K562 (cell line): ENCODE results near the gene KCND3. TPM values are rescaled to one million over a fixed set of nuclear protein-coding genes. Genes with fewer than 3 reads are reported as not detected.
A peak's percentile ranks its signal among the peaks of the same experiment; 100 is the strongest.

Experiments used
- ATAC-seq: fragments of 200-7000 bp; cut with Tn5 transposase; 3 replicates; pipeline ENCODE4 v1.9.1; 2020; ENCODE audit warnings: moderate library complexity
- BruUV-seq: library from RNA; stranded (reverse); fragments of 400-500 nt; replicated peaks from 2 replicates; lab custom pipeline; 2021; lab: Mats Ljungman, UMichigan
- CTCF ChIA-PET: fragments of 300-600 bp; formaldehyde crosslinking; extraction: SDS; loops from one replicate; lab custom pipeline; 2021; ENCODE audit warnings: low intra/inter-chr PET ratio; lab: Yijun Ruan, JAX
- POLR2A ChIA-PET: fragments of 300-600, 350-650 bp; sonication (Branson Sonifier 250); formaldehyde crosslinking; extraction: SDS; loops from one replicate; lab custom pipeline; 2021; ENCODE audit warnings: antibody characterized with exemption, inconsistent platforms; lab: Yijun Ruan, JAX
- DNase-seq, 4 experiments: peaks; one replicate each; pipeline versions ENCODE4 v3.0.0 to v3.0.0-alpha.2; 2011 to 2018; ENCODE audit warnings: low spot score in 3 of 4, mixed read lengths in 3 of 4; ENCODE audit errors: extremely low read depth in 1 of 4
- FAIRE-seq: peaks from 2 replicates; lab custom pipeline; 2011; peaks lifted over from hg19 to GRCh38; lab: Jason Lieb, UNC
- H2AFZ ChIP-seq: 2 replicates; pipeline ENCODE4 v1.6.0; 2011; ENCODE audit warnings: low read depth, low read length, control low read depth, inconsistent platforms
- H3K27ac ChIP-seq: fragments of 200-600 bp; 3 replicates; pipeline ENCODE4 v1.8.0; 2011; ENCODE audit warnings: low read depth, mild to moderate bottlenecking, control low read depth, inconsistent platforms, low read length, moderate library complexity, mixed read lengths; ENCODE audit errors: extremely low read depth
- H3K27me3 ChIP-seq, 2 experiments: fragments of 300-600 bp in 1 of 2; 2 replicates in 1 of 2; 3 replicates in 1 of 2; pipeline versions ENCODE4 v1.6.0 to v1.8.0; 2011; ENCODE audit warnings: inconsistent platforms in 2 of 2, low read length in 2 of 2, mild to moderate bottlenecking in 1 of 2, mixed read lengths in 1 of 2, moderate library complexity in 1 of 2; ENCODE audit not compliant: control insufficient read depth in 2 of 2, insufficient read depth in 2 of 2
- H3K36me3 ChIP-seq: fragments of 300-600 bp; 3 replicates; pipeline ENCODE4 v1.8.0; 2011; ENCODE audit warnings: mild to moderate bottlenecking, low read length, inconsistent platforms; ENCODE audit not compliant: control insufficient read depth, insufficient read depth
- H3K4me1 ChIP-seq, 2 experiments: fragments of 200-600 bp in 1 of 2; replicated peaks in 1 of 2; 2 replicates in 1 of 2; 3 replicates in 1 of 2; pipeline versions ENCODE4 v1.5.1 to v1.8.0; 2011; ENCODE audit warnings: inconsistent platforms in 2 of 2, low read length in 2 of 2, mild to moderate bottlenecking in 1 of 2, mixed read lengths in 1 of 2, moderate library complexity in 1 of 2; ENCODE audit not compliant: control insufficient read depth in 2 of 2, insufficient read depth in 2 of 2
- H3K4me2 ChIP-seq: 2 replicates; pipeline ENCODE4 v1.6.1; 2011; ENCODE audit warnings: low read length, control low read depth, inconsistent platforms, mixed read lengths; ENCODE audit not compliant: insufficient read depth
- H3K4me3 ChIP-seq: fragments of 200-600 bp; sonication (generic), shearing (Covaris generic); 2 replicates; pipeline ENCODE4 v1.5.1; 2016; ENCODE audit warnings: control low read depth, inconsistent platforms
- H3K79me2 ChIP-seq: fragments of 200-600 bp; 3 replicates; pipeline ENCODE4 v1.8.0; 2011; ENCODE audit warnings: low read length, inconsistent platforms; ENCODE audit not compliant: control insufficient read depth, insufficient read depth
- H3K9ac ChIP-seq, 2 experiments: 2 replicates each; pipeline versions ENCODE4 v1.6.0 to v1.6.1; 2011; ENCODE audit warnings: low read depth in 2 of 2, low read length in 2 of 2, control low read depth in 1 of 2, inconsistent platforms in 1 of 2, mild to moderate bottlenecking in 1 of 2, mixed read lengths in 1 of 2; ENCODE audit not compliant: insufficient read depth in 1 of 2
- H3K9me1 ChIP-seq: one replicate; pipeline ENCODE4 v1.6.0; 2011; ENCODE audit warnings: inconsistent platforms, mild to moderate bottlenecking, low read length, moderate library complexity; ENCODE audit not compliant: control insufficient read depth, insufficient read depth
- H3K9me3 ChIP-seq: replicated peaks from 2 replicates; pipeline ENCODE4 v1.5.1; 2011; ENCODE audit warnings: low read depth, low read length, inconsistent platforms; ENCODE audit not compliant: control insufficient read depth, insufficient read depth
- H4K20me1 ChIP-seq: replicated peaks from 2 replicates; pipeline ENCODE4 v1.6.1; 2011; ENCODE audit warnings: low read length, inconsistent platforms, mixed read lengths; ENCODE audit not compliant: control insufficient read depth, insufficient read depth
- DIDO1 ChIP-seq: fragments of 450-650 bp; IDR thresholded peaks from 2 replicates; pipeline ENCODE4 v1.6.1; 2016; ENCODE audit warnings: low read depth, missing biosample characterization, missing genetic modification characterization
- HMG20A ChIP-seq: fragments of 450-650 bp; formaldehyde crosslinking; conservative IDR thresholded peaks from 2 replicates; pipeline ENCODE4 v1.4.0; 2020; ENCODE audit warnings: mild to moderate bottlenecking, mixed read lengths
- RBM17 ChIP-seq: fragments of 200-400 bp; formaldehyde crosslinking; IDR thresholded peaks from 2 replicates; pipeline ENCODE4 v1.6.1; 2017; ENCODE audit warnings: low read depth, mild to moderate bottlenecking, low read length, borderline replicate concordance
- TAF7 ChIP-seq: fragments of 450-650 bp; IDR thresholded peaks from 2 replicates; pipeline ENCODE4 v1.6.1; 2016; ENCODE audit warnings: missing genetic modification characterization, missing compliant biosample characterization
- ZBTB34 ChIP-seq: fragments of 250-450 bp; sonication (Bioruptor Pico); IDR thresholded peaks from 2 replicates; pipeline ENCODE4 v1.8.0; 2021; ENCODE audit warnings: mild to moderate bottlenecking, moderate library complexity
- ZNF224 ChIP-seq: sonication (generic); formaldehyde crosslinking; IDR thresholded peaks from 2 replicates; pipeline ENCODE4 v1.8.0; 2022; ENCODE audit warnings: mild to moderate bottlenecking, missing genetic modification reagents
- ZNF24 ChIP-seq: fragments of 450-650 bp; IDR thresholded peaks from 2 replicates; pipeline ENCODE4 v1.6.1; 2016
- WGBS: fragments of 100-300 bp; shearing (Covaris generic); methylation state at CpG from one replicate; pipeline ENCODE4 v1.1.6; 2016; ENCODE audit warnings: low coverage, mixed read lengths; ENCODE audit not compliant: insufficient coverage; ENCODE audit errors: missing lambda C conversion rate; 5-methylcytosine and 5-hydroxymethylcytosine counted together
- in situ Hi-C: fragments of 300-500 bp; cut with MboI; formaldehyde crosslinking; loops from 4 replicates; pipeline ENCODE4 v1.15.0; 2018; ENCODE audit warnings: inconsistent platforms, mixed read lengths
- intact Hi-C: fragments of 100-400 bp; cut with micrococcal nuclease; formaldehyde crosslinking; loops from 2 replicates; pipeline ENCODE4 v1.14.2; 2022
- polyA plus RNA-seq, 8 experiments: library from polyadenylated mRNA; depleted of rRNA in 4 of 8; stranded (reverse) in 5 of 8; unstranded in 3 of 8; fragments of >200 nt; fragmentation: Nextera tagmentation in 2 of 8; fragmentation: Illumina TruSeq in 1 of 8; extraction: Ambion mirVana in 2 of 8; extraction: Trizol in 1 of 8; gene quantifications; 2 replicates each; pipeline versions ENCODE4 v1.2.1 to v1.2.3, GENCODE V29; 2011 to 2014; ENCODE audit warnings: inconsistent platforms in 1 of 8, missing spikeins in 1 of 8
- total RNA-seq, 7 experiments: library from RNA; depleted of rRNA in 6 of 7; stranded (reverse); fragments of >200 nt in 6 of 7; fragmentation: Illumina TruSeq in 2 of 7; extraction: Trizol in 2 of 7; gene quantifications; 2 replicates each; pipeline versions ENCODE4 v1.2.1 to v1.2.3, GENCODE V29; 2011 to 2021; ENCODE audit warnings: low replicate concordance in 1 of 7

Gene KCND3
- total and polyA plus RNA-seq, 9 of the 15 experiments (the other 6 are each of a cell fraction or from before 2014, with no cell fraction given), result not detected

- FAIRE-seq, result peak; percentile 32
- POLR2A ChIA-PET, result interaction anchor here (0.8 to 0.9 kb wide), 2 partner anchors 8 to 10 kb away, joined by 3 read pairs; no protein-coding TSS in a partner anchor
These were observed 212.2 kb downstream of the KCND3 start for GRCh38 chr1:111777301-111777700.

More at GRCh38 chr1:111777301-111777700, 212.2 kb downstream of the KCND3 start:
- WGBS, result 0% methylated on average over 1 of the region's 1 CpG
- Histone ChIP-seq H3K36me3 (no peaks in the 10 kb centered on the region), H3K27ac (no peak overlapping the region), H3K9ac (no peak overlapping the region), H3K9me1 (no peaks in the 10 kb centered on the region), H3K79me2 (no peaks in the 10 kb centered on the region), H3K4me3 (no peak overlapping the region), H3K4me2 (no peak overlapping the region), H3K4me1 (no peaks in the 10 kb centered on the region), H3K9me3 (no peaks in the 10 kb centered on the region), H2AFZ (no peak overlapping the region), H4K20me1 (no peaks in the 10 kb centered on the region), H3K27me3 (peaks cover 19 to 30% of the 10 kb centered on the region in 2 experiments; a peak in 4 of 5 replicates)
- BruUV-seq, result no TSS peak
- DNase-seq (no peak), ATAC-seq (no peak)
- CTCF ChIA-PET, result interaction anchor here (0.7 kb wide), 1 partner anchor 1011 kb away, joined by 3 read pairs; no protein-coding TSS in a partner anchor
- TF ChIP-seq ZNF224 (no peak), TAF7 (tag) (no peak), ZNF24 (no peak), HMG20A (CRISPR knock-in tag) (no peak), DIDO1 (tag) (no peak), ZBTB34 (CRISPR knock-in tag) (no peak), RBM17 (no peak)
- intact Hi-C loops (no loop called here), in situ Hi-C loops (no loop called here)
